ENCODE measurements around the gene CACNA1H. TPM values are rescaled to one million over a fixed set of nuclear protein-coding genes. Genes with fewer than 3 reads are reported as not detected.
"Not testable (repeated sequence)": the region's sequence is repeated elsewhere in the genome, so short reads cannot be mapped to it uniquely, and the experiment has no call there.

The CACNA1H gene
- total and polyA plus RNA-seq, 2 donors: 0.61 to 2.6 TPM

DNA sequence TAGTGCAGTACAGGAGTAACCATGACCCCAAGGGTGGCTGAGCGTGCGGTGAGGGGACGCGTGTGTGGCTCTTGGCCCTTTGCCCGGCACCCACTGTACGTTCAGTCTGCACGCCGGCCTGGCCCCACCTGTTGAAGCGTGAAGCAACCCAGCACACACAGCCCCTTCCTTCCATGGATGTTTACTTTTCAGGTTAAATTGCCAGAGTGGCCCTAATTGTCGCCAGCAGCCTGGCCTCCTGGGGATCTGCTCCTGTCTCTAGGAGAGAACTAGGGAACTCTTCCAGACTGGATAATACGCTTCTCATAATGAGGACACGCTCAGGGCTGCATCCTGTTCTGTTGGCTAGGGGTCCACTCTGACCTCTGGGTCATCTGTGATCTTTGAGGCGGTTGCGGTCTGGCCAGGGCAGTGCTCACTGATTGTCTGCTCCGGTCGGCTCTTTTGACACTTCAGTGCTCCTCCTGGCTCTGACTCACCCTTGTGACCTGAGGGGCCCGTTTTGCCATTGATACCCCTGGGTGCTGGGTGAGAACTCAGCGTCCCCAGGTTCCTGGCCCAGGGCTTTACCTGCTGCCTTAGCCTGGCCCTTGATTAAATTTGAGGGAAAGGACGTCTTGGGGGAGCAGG, 44.4 kb downstream of the CACNA1H start:
- H3K27me3 ChIP-seq (ENCODE audit: control insufficient read depth in 2 of 2, insufficient read depth in 1 of 2, low read length in 1 of 2): peaks cover 0 to 7% of the 10 kb centered on the region in 2 donors
- no peak for DNase-seq (ENCODE audit: low read depth in 6 of 9, low spot score in 9 of 9)
- H3K27ac ChIP-seq (ENCODE audit: low read depth in 1 of 2, low read length in 1 of 2): no peak overlapping the region
- no peak overlapping the region for H3K4me3 ChIP-seq (ENCODE audit: low read length in 2 of 2)
- H3K36me3 ChIP-seq (ENCODE audit: control insufficient read depth in 2 of 2, insufficient read depth in 2 of 2, low read length in 1 of 2): no peaks in the 10 kb centered on the region
- H3K4me1 ChIP-seq (ENCODE audit: control insufficient read depth in 2 of 2, insufficient read depth in 2 of 2, low read length in 2 of 2): no peaks in the 10 kb centered on the region
- peaks cover 0 to 19% of the 10 kb centered on the region in 2 donors for H3K9me3 ChIP-seq (ENCODE audit: control insufficient read depth in 2 of 2, insufficient read depth in 1 of 2, low read length in 1 of 2)
- WGBS: 83% methylated on average over 19 of the region's 19 CpGs

DNA sequence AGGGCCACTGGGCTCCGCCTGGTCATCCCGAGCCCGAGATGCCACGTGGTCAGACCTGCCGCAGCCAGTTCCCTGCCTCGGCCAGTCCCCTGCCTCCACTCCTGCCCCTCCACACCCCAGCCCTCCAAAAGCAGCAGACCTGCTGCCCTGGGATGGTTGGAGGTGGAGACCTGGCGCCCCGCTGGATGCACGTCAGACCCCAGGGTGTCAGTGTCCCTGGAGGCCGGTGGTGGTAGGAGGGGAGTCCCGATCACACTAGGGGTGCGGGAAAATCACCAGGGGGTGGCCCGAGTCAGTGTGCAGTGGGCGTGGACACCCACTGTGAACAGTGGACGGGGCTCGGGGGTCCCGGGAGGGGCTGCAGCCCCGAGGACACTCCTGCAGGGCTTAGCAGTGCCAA, 45.3 kb downstream of the CACNA1H start:
- Histone ChIP-seq H3K27ac (ENCODE audit: low read depth in 1 of 2, low read length in 1 of 2) (no peak overlapping the region), H3K4me1 (ENCODE audit: control insufficient read depth in 2 of 2, insufficient read depth in 2 of 2, low read length in 2 of 2) (no peaks in the 10 kb centered on the region), H3K4me3 (ENCODE audit: low read length in 2 of 2) (no peak overlapping the region), H3K36me3 (ENCODE audit: control insufficient read depth in 2 of 2, insufficient read depth in 2 of 2, low read length in 1 of 2) (no peaks in the 10 kb centered on the region), H3K27me3 (ENCODE audit: control insufficient read depth in 2 of 2, insufficient read depth in 1 of 2, low read length in 1 of 2) (peaks cover 0 to 7% of the 10 kb centered on the region in 2 donors), H3K9me3 (ENCODE audit: control insufficient read depth in 2 of 2, insufficient read depth in 1 of 2, low read length in 1 of 2) (peaks cover 0 to 21% of the 10 kb centered on the region in 2 donors)
- 89% methylated on average over 18 of the region's 18 CpGs for WGBS
- no peak for DNase-seq (ENCODE audit: low read depth in 6 of 9, low spot score in 9 of 9)

DNA sequence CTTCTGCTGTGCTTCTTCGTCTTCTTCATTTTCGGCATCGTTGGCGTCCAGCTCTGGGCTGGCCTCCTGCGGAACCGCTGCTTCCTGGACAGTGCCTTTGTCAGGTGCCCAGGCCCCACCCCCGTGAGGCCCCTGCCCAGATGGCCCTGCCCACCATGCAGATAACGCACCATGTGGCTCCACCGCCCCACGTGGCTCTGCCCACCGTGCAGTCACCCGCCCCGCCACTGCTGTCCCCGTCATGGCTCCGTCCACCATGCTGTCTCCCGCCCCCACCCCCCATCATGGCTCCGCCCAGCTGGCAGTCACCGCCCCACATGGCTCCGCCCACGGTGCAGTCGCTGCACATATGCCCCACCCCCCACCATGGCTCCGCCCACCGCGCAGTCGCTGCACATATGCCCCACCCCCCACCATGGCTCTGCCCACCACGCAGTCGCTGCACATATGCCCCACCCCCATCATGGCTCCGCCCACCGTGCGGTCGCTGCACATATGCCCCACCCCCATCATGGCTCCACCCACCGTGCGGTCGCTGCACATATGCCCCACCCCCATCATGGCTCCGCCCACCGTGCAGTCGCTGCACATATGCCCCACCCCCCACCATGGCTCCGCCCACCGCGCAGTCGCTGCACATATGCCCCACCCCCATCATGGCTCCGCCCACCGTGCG, 45.9 kb downstream of the CACNA1H start:
- H3K4me3 ChIP-seq (ENCODE audit: low read length in 2 of 2); DNase-seq (ENCODE audit: low read depth in 6 of 9, low spot score in 9 of 9); H3K4me1 ChIP-seq (ENCODE audit: control insufficient read depth in 2 of 2, insufficient read depth in 2 of 2, low read length in 2 of 2); H3K27ac ChIP-seq (ENCODE audit: low read depth in 1 of 2, low read length in 1 of 2); H3K27me3 ChIP-seq (ENCODE audit: control insufficient read depth in 2 of 2, insufficient read depth in 1 of 2, low read length in 1 of 2); H3K36me3 ChIP-seq (ENCODE audit: control insufficient read depth in 2 of 2, insufficient read depth in 2 of 2, low read length in 1 of 2): not testable (repeated sequence)
- WGBS: 92% methylated on average over 44 of the region's 44 CpGs
- peaks cover 0 to 25% of the 10 kb centered on the region in 2 donors for H3K9me3 ChIP-seq (ENCODE audit: control insufficient read depth in 2 of 2, insufficient read depth in 1 of 2, low read length in 1 of 2)

- Histone ChIP-seq H3K4me3 (ENCODE audit: low read length in 2 of 2) (no peak overlapping the region), H3K27me3 (ENCODE audit: control insufficient read depth in 2 of 2, insufficient read depth in 1 of 2, low read length in 1 of 2) (peaks cover 0 to under 1% of the 10 kb centered on the region in 2 donors), H3K27ac (ENCODE audit: low read depth in 1 of 2, low read length in 1 of 2) (no peak overlapping the region), H3K9me3 (ENCODE audit: control insufficient read depth in 2 of 2, insufficient read depth in 1 of 2, low read length in 1 of 2) (peaks cover 0 to 25% of the 10 kb centered on the region in 2 donors), H3K36me3 (ENCODE audit: control insufficient read depth in 2 of 2, insufficient read depth in 2 of 2, low read length in 1 of 2) (no peaks in the 10 kb centered on the region), H3K4me1 (ENCODE audit: control insufficient read depth in 2 of 2, insufficient read depth in 2 of 2, low read length in 2 of 2) (no peaks in the 10 kb centered on the region)
- WGBS: 90% methylated on average over 15 of the region's 19 CpGs
- DNase-seq (ENCODE audit: low read depth in 6 of 9, low spot score in 9 of 9): no peak
Observed at GRCh38 chr16:1199347-1200013, 46.6 kb downstream of the CACNA1H start.

- Histone ChIP-seq H3K36me3 (ENCODE audit: control insufficient read depth in 2 of 2, insufficient read depth in 2 of 2, low read length in 1 of 2) (no peaks in the 10 kb centered on the region), H3K27ac (ENCODE audit: low read depth in 1 of 2, low read length in 1 of 2) (no peak overlapping the region)
- 97% methylated on average over 38 of the region's 38 CpGs for WGBS
Observed at GRCh38 chr16:1200014-1200627, 47.2 kb downstream of the CACNA1H start.

DNA sequence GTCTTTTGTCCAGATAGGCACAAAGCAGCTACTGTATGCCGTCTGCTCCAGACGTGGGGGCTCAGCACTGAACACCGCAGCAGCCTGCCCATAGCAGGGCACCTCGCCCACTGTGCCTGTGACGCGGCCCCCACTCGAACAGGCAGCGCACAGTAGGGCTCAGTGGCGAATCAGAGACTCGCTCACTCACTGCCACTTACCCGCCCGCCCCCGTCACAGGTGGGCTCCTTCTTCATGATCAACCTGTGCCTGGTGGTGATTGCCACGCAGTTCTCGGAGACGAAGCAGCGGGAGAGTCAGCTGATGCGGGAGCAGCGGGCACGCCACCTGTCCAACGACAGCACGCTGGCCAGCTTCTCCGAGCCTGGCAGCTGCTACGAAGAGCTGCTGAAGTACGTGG, 48.5 kb downstream of the CACNA1H start:
- DNase-seq (ENCODE audit: low read depth in 6 of 9, low spot score in 9 of 9): no peak
- Histone ChIP-seq H3K9me3 (ENCODE audit: control insufficient read depth in 2 of 2, insufficient read depth in 1 of 2, low read length in 1 of 2) (peaks cover 0 to 25% of the 10 kb centered on the region in 2 donors), H3K27ac (ENCODE audit: low read depth in 1 of 2, low read length in 1 of 2) (no peak overlapping the region), H3K27me3 (ENCODE audit: control insufficient read depth in 2 of 2, insufficient read depth in 1 of 2, low read length in 1 of 2) (no peaks in the 10 kb centered on the region), H3K36me3 (ENCODE audit: control insufficient read depth in 2 of 2, insufficient read depth in 2 of 2, low read length in 1 of 2) (no peaks in the 10 kb centered on the region), H3K4me1 (ENCODE audit: control insufficient read depth in 2 of 2, insufficient read depth in 2 of 2, low read length in 2 of 2) (no peaks in the 10 kb centered on the region), H3K4me3 (ENCODE audit: low read length in 2 of 2) (no peak overlapping the region)
- 97% methylated on average over 25 of the region's 25 CpGs for WGBS

More at GRCh38 chr16:1200014-1200627, 47.2 kb downstream of the CACNA1H start:
- H3K4me1 ChIP-seq (ENCODE audit: control insufficient read depth in 2 of 2, insufficient read depth in 2 of 2, low read length in 2 of 2): no peaks in the 10 kb centered on the region
- no peak for DNase-seq (ENCODE audit: low read depth in 6 of 9, low spot score in 9 of 9)
- H3K4me3 ChIP-seq (ENCODE audit: low read length in 2 of 2): no peak overlapping the region
- peaks cover 0 to 25% of the 10 kb centered on the region in 2 donors for H3K9me3 ChIP-seq (ENCODE audit: control insufficient read depth in 2 of 2, insufficient read depth in 1 of 2, low read length in 1 of 2)
- no peaks in the 10 kb centered on the region for H3K27me3 ChIP-seq (ENCODE audit: control insufficient read depth in 2 of 2, insufficient read depth in 1 of 2, low read length in 1 of 2)

DNA sequence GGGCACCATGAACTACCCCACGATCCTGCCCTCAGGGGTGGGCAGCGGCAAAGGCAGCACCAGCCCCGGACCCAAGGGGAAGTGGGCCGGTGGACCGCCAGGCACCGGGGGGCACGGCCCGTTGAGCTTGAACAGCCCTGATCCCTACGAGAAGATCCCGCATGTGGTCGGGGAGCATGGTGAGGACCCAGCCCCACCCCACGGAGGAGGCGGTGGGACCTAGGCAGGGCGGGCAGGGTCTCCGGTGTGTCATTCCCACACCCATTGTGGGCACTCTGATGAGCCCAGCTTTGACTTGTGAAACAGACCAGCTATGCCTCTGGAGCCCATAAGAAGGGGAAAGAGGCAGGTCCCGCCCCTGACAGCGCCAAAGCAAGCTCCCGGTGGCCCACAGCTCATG, 49.4 kb downstream of the CACNA1H start:
- DNase-seq (ENCODE audit: low read depth in 6 of 9, low spot score in 9 of 9): no peak
- Histone ChIP-seq H3K9me3 (ENCODE audit: control insufficient read depth in 2 of 2, insufficient read depth in 1 of 2, low read length in 1 of 2) (peaks cover 0 to 25% of the 10 kb centered on the region in 2 donors), H3K27me3 (ENCODE audit: control insufficient read depth in 2 of 2, insufficient read depth in 1 of 2, low read length in 1 of 2) (no peaks in the 10 kb centered on the region), H3K36me3 (ENCODE audit: control insufficient read depth in 2 of 2, insufficient read depth in 2 of 2, low read length in 1 of 2) (no peaks in the 10 kb centered on the region), H3K4me1 (ENCODE audit: control insufficient read depth in 2 of 2, insufficient read depth in 2 of 2, low read length in 2 of 2) (no peaks in the 10 kb centered on the region), H3K4me3 (ENCODE audit: low read length in 2 of 2) (no peak overlapping the region), H3K27ac (ENCODE audit: low read depth in 1 of 2, low read length in 1 of 2) (no peak overlapping the region)
- WGBS: 92% methylated on average over 18 of the region's 18 CpGs

- Histone ChIP-seq H3K27ac (ENCODE audit: low read depth in 1 of 2, low read length in 1 of 2) (no peak overlapping the region), H3K27me3 (ENCODE audit: control insufficient read depth in 2 of 2, insufficient read depth in 1 of 2, low read length in 1 of 2) (no peaks in the 10 kb centered on the region), H3K36me3 (ENCODE audit: control insufficient read depth in 2 of 2, insufficient read depth in 2 of 2, low read length in 1 of 2) (no peaks in the 10 kb centered on the region), H3K4me1 (ENCODE audit: control insufficient read depth in 2 of 2, insufficient read depth in 2 of 2, low read length in 2 of 2) (no peaks in the 10 kb centered on the region), H3K4me3 (ENCODE audit: low read length in 2 of 2) (no peak overlapping the region), H3K9me3 (ENCODE audit: control insufficient read depth in 2 of 2, insufficient read depth in 1 of 2, low read length in 1 of 2) (peaks cover 0 to 19% of the 10 kb centered on the region in 2 donors)
- DNase-seq (ENCODE audit: low read depth in 6 of 9, low spot score in 9 of 9): no peak
- WGBS: 89% methylated on average over 15 of the region's 21 CpGs
Observed at GRCh38 chr16:1204933-1205332, 52.0 kb downstream of the CACNA1H start.

DNA sequence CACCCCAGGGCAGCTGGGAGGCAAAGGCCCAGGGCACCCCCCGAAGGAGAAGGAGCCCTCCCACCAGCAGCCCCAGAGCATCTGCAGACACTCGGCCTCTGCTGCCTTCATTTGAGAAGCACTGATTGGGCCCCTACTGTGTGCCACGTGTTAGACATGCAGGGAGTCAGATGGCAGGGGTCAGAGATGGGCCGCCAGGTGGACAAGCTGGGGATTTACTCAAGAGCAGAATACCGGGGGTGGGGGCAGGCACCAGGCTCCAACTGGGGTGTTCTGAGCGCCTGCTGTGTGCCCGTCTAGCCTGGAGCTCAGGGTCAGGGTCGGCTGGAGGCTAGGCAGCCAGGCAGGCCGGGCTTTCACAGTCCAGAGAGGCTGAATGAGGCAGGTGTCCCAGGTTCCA, 53.4 kb downstream of the CACNA1H start:
- no peak for DNase-seq (ENCODE audit: low read depth in 6 of 9, low spot score in 9 of 9)
- no peaks in the 10 kb centered on the region for H3K4me1 ChIP-seq (ENCODE audit: control insufficient read depth in 2 of 2, insufficient read depth in 2 of 2, low read length in 2 of 2)
- H3K27ac ChIP-seq (ENCODE audit: low read depth in 1 of 2, low read length in 1 of 2): no peak overlapping the region
- 82% methylated on average over 9 of the region's 9 CpGs for WGBS
- H3K27me3 ChIP-seq (ENCODE audit: control insufficient read depth in 2 of 2, insufficient read depth in 1 of 2, low read length in 1 of 2): no peaks in the 10 kb centered on the region
- no peaks in the 10 kb centered on the region for H3K36me3 ChIP-seq (ENCODE audit: control insufficient read depth in 2 of 2, insufficient read depth in 2 of 2, low read length in 1 of 2)
- H3K4me3 ChIP-seq (ENCODE audit: low read length in 2 of 2): no peak overlapping the region
- peaks cover 0 to 11% of the 10 kb centered on the region in 2 donors for H3K9me3 ChIP-seq (ENCODE audit: control insufficient read depth in 2 of 2, insufficient read depth in 1 of 2, low read length in 1 of 2)

Data from thymus (tissue), 11 donors.